Ishikawa (cell line): ENCODE data around the gene SKIDA1.

Experiments used
- CEBPB ChIP-seq: IDR thresholded peaks from 2 replicates; pipeline ENCODE4 v1.6.1; 2012
- CREB1 ChIP-seq: IDR thresholded peaks from 2 replicates; pipeline ENCODE4 v1.6.1; 2012; ENCODE audit warnings: low read depth
- EGR1 ChIP-seq: IDR thresholded peaks from 2 replicates; pipeline ENCODE4 v1.6.1; 2012
- EP300 ChIP-seq: IDR thresholded peaks from 2 replicates; pipeline ENCODE4 v1.6.1; 2012; ENCODE audit warnings: borderline replicate concordance
- FOXM1 ChIP-seq: IDR thresholded peaks from 2 replicates; pipeline ENCODE4 v1.6.1; 2012; ENCODE audit warnings: low read depth, borderline replicate concordance
- NFIC ChIP-seq: IDR thresholded peaks from 2 replicates; pipeline ENCODE4 v1.6.1; 2012
- RAD21 ChIP-seq: IDR thresholded peaks from 2 replicates; pipeline ENCODE4 v1.6.1; 2012; ENCODE audit warnings: low read depth
- TAF1 ChIP-seq: IDR thresholded peaks from 2 replicates; pipeline ENCODE4 v1.6.1; 2012; ENCODE audit warnings: low read depth, mild to moderate bottlenecking
- TCF12 ChIP-seq: IDR thresholded peaks from 2 replicates; pipeline ENCODE4 v1.6.1; 2012; ENCODE audit warnings: low read depth
- TEAD4 ChIP-seq: IDR thresholded peaks from 2 replicates; pipeline ENCODE4 v1.6.1; 2012
- USF1 ChIP-seq: IDR thresholded peaks from 2 replicates; pipeline ENCODE4 v1.6.1; 2012
- YY1 ChIP-seq: IDR thresholded peaks from 2 replicates; pipeline ENCODE4 v1.6.1; 2012; ENCODE audit warnings: low read depth
- ZBTB7A ChIP-seq: IDR thresholded peaks from 2 replicates; pipeline ENCODE4 v1.6.1; 2012; ENCODE audit warnings: low read depth
- TF ChIP-seq, protein P1 (sequence below): IDR thresholded peaks from 2 replicates; pipeline ENCODE4 v1.6.1; 2012; ENCODE audit warnings: low read depth, mild to moderate bottlenecking
- TF ChIP-seq, protein P2 (sequence below): IDR thresholded peaks from 2 replicates; pipeline ENCODE4 v1.6.1; 2012

The SKIDA1 gene

DNA sequence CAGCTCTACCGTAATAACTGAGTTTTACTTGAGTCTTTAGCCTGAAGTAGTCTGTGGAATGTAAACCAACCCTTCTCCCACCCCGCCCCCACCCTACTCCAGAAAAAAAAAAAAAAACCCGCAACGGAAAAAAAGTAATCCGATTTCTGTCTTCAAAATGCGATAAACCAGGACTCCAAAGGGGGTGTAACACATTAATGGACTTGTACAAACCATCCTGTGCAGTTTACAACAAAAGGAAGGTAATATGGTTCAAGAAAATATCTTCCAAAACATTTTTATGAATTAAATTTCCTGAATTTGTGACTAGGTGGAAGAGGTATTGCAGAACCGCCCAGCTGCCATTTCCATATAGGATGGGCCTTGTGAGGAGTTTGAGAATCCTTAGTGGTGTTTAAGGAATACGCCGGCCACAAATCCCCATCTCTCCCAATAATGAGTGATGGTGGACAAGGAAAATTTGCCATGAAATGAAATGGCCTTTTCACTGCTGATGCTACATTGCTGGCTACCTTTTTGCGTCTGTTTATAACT lies 10.6 kb downstream of the SKIDA1 start:
- TF ChIP-seq CREB1: no peak

DNA sequence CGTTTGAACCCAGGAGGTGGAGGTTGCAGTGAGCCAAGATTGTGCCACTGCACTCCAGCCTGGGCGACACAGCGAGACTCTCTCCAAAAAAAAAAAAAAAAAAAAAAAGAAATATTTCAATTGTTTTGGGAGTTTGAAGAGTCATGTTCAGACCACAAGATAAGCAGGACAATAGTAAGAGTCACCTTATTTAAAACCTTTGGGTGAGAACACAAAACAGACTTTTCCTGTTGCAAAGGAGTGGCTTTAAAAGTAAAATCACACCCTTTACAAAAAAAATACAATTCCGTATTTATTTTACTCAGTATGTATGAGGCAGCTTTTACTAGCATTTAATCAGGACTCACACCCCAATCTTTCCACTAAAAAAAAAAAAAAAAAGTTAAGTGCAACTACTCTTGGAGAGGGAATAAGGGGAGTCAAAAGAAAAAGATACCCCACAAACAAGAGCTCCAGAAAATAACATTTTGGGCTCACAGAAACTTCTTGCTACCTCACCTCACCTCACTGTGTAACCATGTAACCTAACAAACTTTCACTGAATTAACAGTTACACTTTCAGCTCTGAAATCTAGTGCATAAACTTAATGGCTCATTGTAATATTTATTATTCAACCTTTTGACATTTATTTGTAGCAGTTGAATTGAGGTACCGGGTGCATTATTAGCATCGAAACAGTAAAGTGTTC lies 11.2 kb downstream of the SKIDA1 start:
- TF ChIP-seq EP300: no peak
- no peak for TF ChIP-seq YY1
- TF ChIP-seq TCF12: no peak
- no peak for TF ChIP-seq ZBTB7A
- TF ChIP-seq, protein P1, sequence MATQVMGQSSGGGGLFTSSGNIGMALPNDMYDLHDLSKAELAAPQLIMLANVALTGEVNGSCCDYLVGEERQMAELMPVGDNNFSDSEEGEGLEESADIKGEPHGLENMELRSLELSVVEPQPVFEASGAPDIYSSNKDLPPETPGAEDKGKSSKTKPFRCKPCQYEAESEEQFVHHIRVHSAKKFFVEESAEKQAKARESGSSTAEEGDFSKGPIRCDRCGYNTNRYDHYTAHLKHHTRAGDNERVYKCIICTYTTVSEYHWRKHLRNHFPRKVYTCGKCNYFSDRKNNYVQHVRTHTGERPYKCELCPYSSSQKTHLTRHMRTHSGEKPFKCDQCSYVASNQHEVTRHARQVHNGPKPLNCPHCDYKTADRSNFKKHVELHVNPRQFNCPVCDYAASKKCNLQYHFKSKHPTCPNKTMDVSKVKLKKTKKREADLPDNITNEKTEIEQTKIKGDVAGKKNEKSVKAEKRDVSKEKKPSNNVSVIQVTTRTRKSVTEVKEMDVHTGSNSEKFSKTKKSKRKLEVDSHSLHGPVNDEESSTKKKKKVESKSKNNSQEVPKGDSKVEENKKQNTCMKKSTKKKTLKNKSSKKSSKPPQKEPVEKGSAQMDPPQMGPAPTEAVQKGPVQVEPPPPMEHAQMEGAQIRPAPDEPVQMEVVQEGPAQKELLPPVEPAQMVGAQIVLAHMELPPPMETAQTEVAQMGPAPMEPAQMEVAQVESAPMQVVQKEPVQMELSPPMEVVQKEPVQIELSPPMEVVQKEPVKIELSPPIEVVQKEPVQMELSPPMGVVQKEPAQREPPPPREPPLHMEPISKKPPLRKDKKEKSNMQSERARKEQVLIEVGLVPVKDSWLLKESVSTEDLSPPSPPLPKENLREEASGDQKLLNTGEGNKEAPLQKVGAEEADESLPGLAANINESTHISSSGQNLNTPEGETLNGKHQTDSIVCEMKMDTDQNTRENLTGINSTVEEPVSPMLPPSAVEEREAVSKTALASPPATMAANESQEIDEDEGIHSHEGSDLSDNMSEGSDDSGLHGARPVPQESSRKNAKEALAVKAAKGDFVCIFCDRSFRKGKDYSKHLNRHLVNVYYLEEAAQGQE: no peak

DNA sequence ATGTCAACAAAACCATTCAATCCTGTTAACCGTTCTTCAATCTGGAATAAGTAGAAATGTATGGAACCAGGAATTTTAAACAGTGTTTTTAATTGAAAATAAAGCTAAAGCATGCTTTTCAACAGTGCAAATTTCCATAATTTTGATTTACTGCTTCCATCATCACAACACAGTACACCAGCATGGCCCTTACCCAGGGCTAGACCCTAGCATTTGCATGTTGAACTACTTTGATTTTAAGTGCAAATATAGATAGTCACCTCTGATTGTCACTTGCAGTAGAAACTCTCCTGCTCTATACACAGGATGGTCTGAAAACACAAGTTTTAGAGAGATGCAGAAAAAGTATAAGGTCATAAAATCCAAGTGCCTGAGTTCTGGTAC lies 12.1 kb downstream of the SKIDA1 start:
- TF ChIP-seq CEBPB: no peak
- no peak for TF ChIP-seq YY1
- TF ChIP-seq TAF1: no peak
- no peak for TF ChIP-seq TEAD4
- no peak for TF ChIP-seq CREB1
- no peak for TF ChIP-seq TCF12
- TF ChIP-seq, protein P1: no peak
- no peak for TF ChIP-seq FOXM1
- TF ChIP-seq, protein P2, sequence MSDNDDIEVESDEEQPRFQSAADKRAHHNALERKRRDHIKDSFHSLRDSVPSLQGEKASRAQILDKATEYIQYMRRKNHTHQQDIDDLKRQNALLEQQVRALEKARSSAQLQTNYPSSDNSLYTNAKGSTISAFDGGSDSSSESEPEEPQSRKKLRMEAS: no peak

DNA sequence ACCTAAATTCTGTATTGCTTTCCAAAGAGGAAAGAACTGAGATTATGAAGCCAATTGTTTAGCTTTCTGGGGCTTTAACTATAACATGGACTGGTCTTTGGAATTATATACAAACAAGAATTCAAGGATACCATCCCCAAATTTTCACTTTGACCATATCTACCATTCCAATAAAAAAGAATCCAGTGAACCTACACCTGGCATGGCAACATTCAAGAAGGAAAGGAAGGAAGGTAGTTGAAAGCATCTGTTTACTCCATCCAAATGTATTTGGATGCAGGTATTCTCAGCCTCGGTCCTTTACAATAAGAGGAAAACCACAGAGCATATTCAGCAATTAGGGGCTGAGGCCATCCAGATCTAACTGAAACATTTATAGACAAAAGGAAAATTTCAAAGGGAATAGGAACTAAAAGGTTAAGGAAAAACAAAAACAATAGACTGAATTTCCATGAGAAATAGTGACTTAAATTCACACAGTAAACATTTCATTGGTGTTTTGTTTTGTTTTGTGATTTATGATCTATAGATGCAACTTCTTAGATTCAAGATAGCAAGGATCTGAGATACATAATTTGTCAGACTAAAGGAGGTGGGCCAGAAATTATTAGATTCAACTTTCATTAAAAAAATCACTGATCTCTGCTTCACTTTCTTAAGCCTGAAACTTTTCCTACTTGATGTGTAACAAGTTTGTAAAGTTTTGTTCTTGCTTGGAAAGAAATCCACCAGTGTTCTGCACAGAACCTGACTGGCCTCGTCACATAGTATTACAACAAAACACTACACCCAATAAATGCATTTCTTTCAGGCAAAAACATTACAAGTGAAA lies 12.7 kb downstream of the SKIDA1 start:
- no peak for TF ChIP-seq EP300

- no peak for TF ChIP-seq FOXM1
- TF ChIP-seq ZBTB7A: no peak
- TF ChIP-seq, protein P2: no peak
- TF ChIP-seq CREB1: no peak
- TF ChIP-seq TAF1: no peak
- TF ChIP-seq TEAD4: no peak
These were observed 13.4 kb downstream of the SKIDA1 start for GRCh38 chr10:21511946-21512572.

GRCh38 chr10:21511095-21511570 lies 14.3 kb downstream of the SKIDA1 start:
- TF ChIP-seq NFIC (no peak), EGR1 (no peak), TCF12 (no peak), TAF1 (no peak), CEBPB (no peak), USF1 (no peak), YY1 (no peak), EP300 (no peak), TEAD4 (no peak), RAD21 (no peak), FOXM1 (no peak), ZBTB7A (no peak), CREB1 (no peak)
- TF ChIP-seq, protein P2: no peak
- TF ChIP-seq, protein P1: no peak
